IMR-90 (cell line): Measurements from ENCODE around the gene PLA2G4C. TPM values are rescaled to one million over a fixed set of nuclear protein-coding genes. Genes with fewer than 3 reads are reported as not detected.

Experiments used
- ATAC-seq: fragments of 200-7000 bp; cut with Tn5 transposase; 2 replicates; pipeline ENCODE4 v1.9.1; 2020; ENCODE audit warnings: low read depth, mild to moderate bottlenecking, moderate library complexity
- BruUV-seq: library from RNA; stranded (reverse); fragments of 400-500 nt; replicated peaks from 2 replicates; lab custom pipeline; 2021; lab: Mats Ljungman, UMichigan
- CTCF ChIA-PET: fragments of 300-600 bp; formaldehyde crosslinking; extraction: SDS; loops from one replicate; lab custom pipeline; 2021; ENCODE audit warnings: antibody characterized with exemption; lab: Yijun Ruan, JAX
- POLR2A ChIA-PET: fragments of 300-600 bp; sonication (Branson Sonifier 250); formaldehyde crosslinking; loops from one replicate; lab custom pipeline; 2022; ENCODE audit warnings: antibody characterized with exemption; ENCODE audit not compliant: unreplicated experiment; lab: Charles Lee
- DNase-seq: peaks from one replicate; pipeline ENCODE4 v3.0.0; 2013
- H2AFZ ChIP-seq: replicated peaks from 2 replicates; pipeline ENCODE3; 2013; ENCODE audit warnings: low read length, mild to moderate bottlenecking; ENCODE audit not compliant: poor library complexity
- H2AK5ac ChIP-seq: 2 replicates; pipeline ENCODE4 v1.6.1; 2013; ENCODE audit warnings: low read depth, low read length, inconsistent platforms
- H2AK9ac ChIP-seq: replicated peaks from 2 replicates; pipeline ENCODE3; 2013; ENCODE audit warnings: mild to moderate bottlenecking, low read depth, low read length, moderate library complexity; ENCODE audit not compliant: poor library complexity
- H2BK120ac ChIP-seq: 2 replicates; pipeline ENCODE4 v1.6.1; 2013; ENCODE audit warnings: low read depth, low read length, inconsistent platforms
- H2BK15ac ChIP-seq: 3 replicates; pipeline ENCODE4 v1.6.1; 2013; ENCODE audit warnings: low read depth, low read length, inconsistent platforms
- H2BK20ac ChIP-seq: 2 replicates; pipeline ENCODE4 v1.6.1; 2013; ENCODE audit warnings: low read depth, mild to moderate bottlenecking, inconsistent platforms, low read length, moderate library complexity
- H2BK5ac ChIP-seq: 2 replicates; pipeline ENCODE4 v1.6.1; 2013; ENCODE audit warnings: mild to moderate bottlenecking, low read depth, low read length, inconsistent platforms; ENCODE audit not compliant: poor library complexity, severe bottlenecking
- H3K14ac ChIP-seq: replicated peaks from 2 replicates; pipeline ENCODE4 v1.6.1; 2013; ENCODE audit warnings: low read depth, low read length, inconsistent platforms
- H3K18ac ChIP-seq: 2 replicates; pipeline ENCODE4 v1.6.1; 2013; ENCODE audit warnings: low read depth, low read length, control low read depth
- H3K23ac ChIP-seq: 2 replicates; pipeline ENCODE4 v1.6.1; 2013; ENCODE audit warnings: low read depth, low read length, inconsistent platforms
- H3K27ac ChIP-seq: 2 replicates; pipeline ENCODE4 v1.5.1; 2013; ENCODE audit warnings: mild to moderate bottlenecking, control low read depth, low read length; ENCODE audit not compliant: insufficient read depth
- H3K27me3 ChIP-seq: 2 replicates; pipeline ENCODE4 v1.6.1; 2013; ENCODE audit warnings: low read length; ENCODE audit not compliant: control insufficient read depth, insufficient read depth
- H3K36me3 ChIP-seq: 2 replicates; pipeline ENCODE4 v1.6.1; 2013; ENCODE audit warnings: low read length, mixed read lengths; ENCODE audit not compliant: control insufficient read depth, insufficient read depth
- H3K4ac ChIP-seq: 2 replicates; pipeline ENCODE4 v1.6.1; 2013; ENCODE audit warnings: low read depth, low read length, inconsistent platforms
- H3K4me1 ChIP-seq: 2 replicates; pipeline ENCODE4 v1.6.1; 2013; ENCODE audit warnings: low read length, mixed read lengths; ENCODE audit not compliant: control insufficient read depth, insufficient read depth
- H3K4me2 ChIP-seq: 2 replicates; pipeline ENCODE4 v1.6.1; 2013; ENCODE audit warnings: low read depth, mild to moderate bottlenecking, control low read depth, low read length, moderate library complexity
- H3K4me3 ChIP-seq: 2 replicates; pipeline ENCODE4 v1.5.1; 2013; ENCODE audit warnings: low read depth, mild to moderate bottlenecking, control low read depth, low read length, moderate library complexity; ENCODE audit not compliant: insufficient read depth
- H3K56ac ChIP-seq: 2 replicates; pipeline ENCODE4 v1.6.1; 2013; ENCODE audit warnings: low read length, inconsistent platforms; ENCODE audit not compliant: insufficient read depth; ENCODE audit errors: extremely low read depth
- H3K79me1 ChIP-seq, 2 experiments: 2 replicates each; pipeline ENCODE4 v1.6.1; 2013; ENCODE audit warnings: low read length in 2 of 2, inconsistent platforms in 1 of 2, low read depth in 1 of 2
- H3K9ac ChIP-seq: 2 replicates; pipeline ENCODE4 v1.6.1; 2013; ENCODE audit warnings: low read depth, low read length, control low read depth
- H3K9me1 ChIP-seq: 2 replicates; pipeline ENCODE4 v1.6.1; 2013; ENCODE audit warnings: low read length, inconsistent platforms; ENCODE audit not compliant: insufficient read depth
- H3K9me3 ChIP-seq: 2 replicates; pipeline ENCODE4 v1.6.1; 2013; ENCODE audit warnings: low read length; ENCODE audit not compliant: control insufficient read depth, insufficient read depth
- H4K20me1 ChIP-seq: 2 replicates; pipeline ENCODE4 v1.6.1; 2013; ENCODE audit warnings: low read length, inconsistent platforms; ENCODE audit not compliant: insufficient read depth
- H4K5ac ChIP-seq: 2 replicates; pipeline ENCODE4 v1.6.1; 2013; ENCODE audit warnings: mild to moderate bottlenecking, low read depth, low read length, control low read depth
- H4K8ac ChIP-seq, 2 experiments: 2 replicates each; pipeline ENCODE4 v1.6.1; 2013; ENCODE audit warnings: low read depth in 2 of 2, low read length in 2 of 2, control low read depth in 1 of 2, inconsistent platforms in 1 of 2
- H4K91ac ChIP-seq: 2 replicates; pipeline ENCODE4 v1.6.1; 2013; ENCODE audit warnings: low read depth, low read length, inconsistent platforms; ENCODE audit not compliant: insufficient read depth
- MXI1 ChIP-seq: IDR thresholded peaks from 2 replicates; pipeline ENCODE4 v1.6.1; 2012; ENCODE audit warnings: low read depth, mild to moderate bottlenecking, low read length, moderate library complexity, borderline replicate concordance
- NFE2L2 ChIP-seq: fragments of 150-350 bp; IDR thresholded peaks from 2 replicates; pipeline ENCODE4 v1.6.1; 2016; ENCODE audit warnings: low read depth, mild to moderate bottlenecking, low read length
- RFX5 ChIP-seq: IDR thresholded peaks from 2 replicates; pipeline ENCODE4 v1.8.0; 2012; ENCODE audit warnings: low read depth, mild to moderate bottlenecking, low read length, moderate library complexity
- WGBS, 2 experiments: methylation state at CpG; one replicate each; pipeline versions ENCODE4 v1.1.5 to v1.1.7; 2013; ENCODE audit warnings: missing lambda C conversion rate in 2 of 2; ENCODE audit not compliant: insufficient read length in 1 of 2; ENCODE audit errors: extremely low coverage in 2 of 2; 5-methylcytosine and 5-hydroxymethylcytosine counted together
- dilution Hi-C: fragments of 300-500 bp; cut with HindIII; formaldehyde crosslinking; loops from one replicate; pipeline ENCODE4 v1.14.3; 2018; ENCODE audit warnings: low sequenced_read_pairs; ENCODE audit not compliant: unreplicated experiment
- in situ Hi-C: fragments of 300-500 bp; cut with MboI; formaldehyde crosslinking; loops from 3 replicates; pipeline ENCODE4 v1.14.3; 2019; ENCODE audit warnings: low sequenced_read_pairs, inconsistent platforms, mixed read lengths
- intact Hi-C: fragments of 100-400 bp; cut with micrococcal nuclease; formaldehyde crosslinking; loops from 2 replicates; pipeline ENCODE4 v1.10.0; 2022
- polyA plus RNA-seq, 3 experiments: library from polyadenylated mRNA; depleted of rRNA; stranded (reverse); fragments of >200 nt; gene quantifications; 2 replicates each; pipeline ENCODE4 v1.2.3, GENCODE V29; 2012; ENCODE audit warnings: low replicate concordance in 1 of 3
- total RNA-seq: library from RNA; depleted of rRNA; stranded (reverse); fragments of >200 nt; gene quantifications from 2 replicates; pipeline ENCODE4 v1.2.3, GENCODE V29; 2012

PLA2G4C gene
- total and polyA plus RNA-seq, 2 of the 4 experiments (the other 2 are of a cell fraction), result 4.3 to 5.7 TPM

DNA sequence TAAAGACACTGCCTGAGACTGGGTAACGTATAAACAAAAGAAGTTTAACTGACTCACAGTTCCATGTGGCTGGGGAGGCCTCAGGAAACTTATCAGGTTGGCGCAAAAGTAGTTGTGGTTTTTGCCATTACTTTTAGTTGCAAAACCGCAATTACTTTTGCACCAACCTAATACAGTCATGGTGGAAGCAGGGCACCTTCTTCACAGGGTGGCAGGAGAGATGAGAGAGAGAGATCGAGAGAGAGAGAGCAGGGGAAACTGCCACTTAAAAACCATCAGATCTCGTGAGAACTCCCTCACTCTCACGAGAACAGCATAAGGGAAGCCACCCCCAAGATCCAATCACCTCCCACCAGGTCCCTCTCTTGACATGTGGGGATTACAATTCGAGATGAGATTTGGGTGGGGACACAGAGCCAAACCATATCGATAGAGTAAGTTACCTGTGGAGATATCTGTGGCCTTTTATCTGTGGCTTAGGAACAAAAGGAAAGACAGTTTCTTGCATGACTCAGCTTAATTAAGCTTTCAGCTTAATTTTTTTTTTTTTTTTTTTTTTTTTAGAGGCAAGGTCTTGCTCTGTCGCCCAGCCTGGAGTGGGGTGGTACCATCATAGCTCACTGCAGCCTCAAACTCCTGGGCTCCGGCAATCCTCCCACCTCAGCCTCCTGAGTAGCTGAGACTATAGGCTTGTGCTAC, 59.1 kb downstream of the PLA2G4C start:
- dilution Hi-C loops (no loop called here), in situ Hi-C loops (no loop called here), intact Hi-C loops (no loop called here)
- DNase-seq, result no peak
- H3K4me1 ChIP-seq, result no peaks in the 10 kb centered on the region
- 80% methylated on average over 1 of the region's 10 CpGs; no CpG with 5 or more reads in 1 of the 2 experiments for WGBS, 2 experiments
- no peak overlapping the region for H3K4ac ChIP-seq
- POLR2A ChIA-PET, result no interaction called here
- TF ChIP-seq MXI1 (no peak), NFE2L2 (peak; percentile 75), RFX5 (no peak)
- H3K14ac ChIP-seq, result no peak overlapping the region
- H3K18ac ChIP-seq, result no peak overlapping the region
- no peak overlapping the region for H2BK5ac ChIP-seq
- H2BK15ac ChIP-seq, result no peak overlapping the region
- H3K27me3 ChIP-seq, result no peaks in the 10 kb centered on the region; the same call in 1 of the 2 replicates
- CTCF ChIA-PET, result interaction anchor here (0.6 kb wide), 1 partner anchor 51 kb away, joined by 3 read pairs; no protein-coding TSS in a partner anchor
- H2BK120ac ChIP-seq, result no peak overlapping the region
- H4K91ac ChIP-seq, result no peak overlapping the region
- no peak overlapping the region for H4K5ac ChIP-seq
- no peaks in the 10 kb centered on the region; the same call in 1 of the 2 replicates for H4K20me1 ChIP-seq
- no peak overlapping the region for H4K8ac ChIP-seq
- no peak overlapping the region for H3K23ac ChIP-seq
- no peak overlapping the region for H2AK5ac ChIP-seq
- H3K56ac ChIP-seq, result no peak overlapping the region
- H3K36me3 ChIP-seq, result no peaks in the 10 kb centered on the region
- H2AK9ac ChIP-seq, result no peak overlapping the region
- no peak overlapping the region for H3K4me3 ChIP-seq
- BruUV-seq, result no TSS peak
- H3K9me1 ChIP-seq, result no peaks in the 10 kb centered on the region
- no peaks in the 10 kb centered on the region for H3K9me3 ChIP-seq
- no peak overlapping the region for H3K27ac ChIP-seq
- no peak overlapping the region for H3K4me2 ChIP-seq
- H3K9ac ChIP-seq, result no peak overlapping the region
- no peak overlapping the region for H2AFZ ChIP-seq
- H3K79me1 ChIP-seq, result no peaks in the 10 kb centered on the region
- no peak for ATAC-seq
- no peak overlapping the region for H2BK20ac ChIP-seq
